HCT116 (cell line): ENCODE measurements around the gene KRT17. TPM values are rescaled to one million over a fixed set of nuclear protein-coding genes. Genes with fewer than 3 reads are reported as not detected.

Experiments
- ATAC-seq: fragments of 200-7000 bp; cut with Tn5 transposase; 2 replicates; pipeline ENCODE4 v1.9.1; 2020; ENCODE audit warnings: mild to moderate bottlenecking, moderate library complexity
- BruUV-seq: library from RNA; stranded (reverse); fragments of 400-500 nt; replicated peaks from 2 replicates; lab custom pipeline; 2021; lab: Mats Ljungman, UMichigan
- CTCF ChIA-PET: fragments of 300-600 bp; sonication (Branson Sonifier 250); formaldehyde crosslinking; loops from one replicate; lab custom pipeline; 2021; ENCODE audit warnings: antibody characterized with exemption; lab: Charles Lee
- POLR2A ChIA-PET: fragments of 300-600, 350-600 bp; sonication (Branson Sonifier 250); formaldehyde crosslinking; loops from one replicate; lab custom pipeline; 2021; ENCODE audit warnings: antibody characterized with exemption; lab: Charles Lee
- RAD21 ChIA-PET, 2 experiments: fragments of 300-600 bp; sonication (Branson Sonifier 250); formaldehyde crosslinking; loops; one replicate each; lab custom pipeline; 2023; ENCODE audit warnings: low total read pairs in 2 of 2; ENCODE audit not compliant: uncharacterized antibody in 2 of 2, unreplicated experiment in 2 of 2, low non-redundant PET in 1 of 2; lab: Charles Lee
- DNase-seq: peaks from one replicate; pipeline ENCODE4 v3.0.0-alpha.2; 2010; ENCODE audit warnings: low read depth, low spot score
- H2AFZ ChIP-seq: fragments of 200-600 bp; shearing (Covaris generic), sonication (generic); 2 replicates; pipeline ENCODE4 v1.6.1; 2017; ENCODE audit warnings: low read depth, mixed run types, mixed read lengths, antibody characterized with exemption, low read length; ENCODE audit not compliant: poor library complexity, severe bottlenecking
- H3K27ac ChIP-seq: 2 replicates; pipeline ENCODE4 v1.5.1; 2012; ENCODE audit warnings: low read depth, low read length
- H3K27me3 ChIP-seq: fragments of 200-600 bp; sonication (generic); 2 replicates; pipeline ENCODE4 v1.6.1; 2016; ENCODE audit warnings: mixed run types, low read length, mixed read lengths; ENCODE audit not compliant: insufficient read depth
- H3K36me3 ChIP-seq, 2 experiments: fragments of 200-500 bp in 1 of 2; fragments of 200-600 bp in 1 of 2; sonication (Bioruptor generic) in 1 of 2; sonication (generic) in 1 of 2; 2 replicates each; pipeline versions ENCODE4 v1.5.1 to v1.6.1; 2014 to 2016; ENCODE audit warnings: low read length in 2 of 2, inconsistent platforms in 1 of 2, mixed read lengths in 1 of 2, mixed run types in 1 of 2; ENCODE audit not compliant: insufficient read depth in 2 of 2, control insufficient read depth in 1 of 2
- H3K4me1 ChIP-seq, 2 experiments: fragments of 200-600 bp in 1 of 2; sonication (generic) in 1 of 2; 2 replicates each; pipeline versions ENCODE4 v1.5.1 to v1.6.1; 2012 to 2017; ENCODE audit warnings: low read length in 2 of 2, inconsistent platforms in 1 of 2, mild to moderate bottlenecking in 1 of 2, mixed read lengths in 1 of 2, mixed run types in 1 of 2, moderate library complexity in 1 of 2; ENCODE audit not compliant: insufficient read depth in 2 of 2, control insufficient read depth in 1 of 2
- H3K4me2 ChIP-seq: fragments of 200-600 bp; sonication (generic); 2 replicates; pipeline ENCODE4 v1.6.1; 2017; ENCODE audit warnings: mixed run types, low read length, mixed read lengths
- H3K4me3 ChIP-seq, 2 experiments: fragments of 200-600 bp in 1 of 2; sonication (generic) in 1 of 2; replicated peaks in 1 of 2; 2 replicates each; pipeline ENCODE4 v1.5.1; 2011 to 2016; ENCODE audit warnings: low read length in 2 of 2, control low read depth in 1 of 2, low read depth in 1 of 2, mild to moderate bottlenecking in 1 of 2, mixed read lengths in 1 of 2, mixed run types in 1 of 2
- H3K79me2 ChIP-seq: fragments of 200-600 bp; sonication (generic); 2 replicates; pipeline ENCODE4 v1.6.1; 2017; ENCODE audit warnings: mild to moderate bottlenecking, mixed run types, low read length, moderate library complexity, mixed read lengths; ENCODE audit not compliant: insufficient read depth
- H3K9ac ChIP-seq: fragments of 200-600 bp; sonication (generic); 2 replicates; pipeline ENCODE4 v1.6.1; 2016; ENCODE audit warnings: low read length, mixed read lengths
- H3K9me2 ChIP-seq: fragments of 200-600 bp; sonication (generic), shearing (Covaris generic); 2 replicates; pipeline ENCODE4 v1.6.1; 2017; ENCODE audit warnings: mixed run types, mild to moderate bottlenecking, moderate library complexity; ENCODE audit not compliant: insufficient read depth
- H3K9me3 ChIP-seq, 2 experiments: fragments of 200-500 bp in 1 of 2; fragments of 200-600 bp in 1 of 2; sonication (Bioruptor generic) in 1 of 2; sonication (generic) in 1 of 2; 2 replicates each; pipeline ENCODE4 v1.6.1; 2014 to 2017; ENCODE audit warnings: low read length in 2 of 2, mixed read lengths in 2 of 2, inconsistent platforms in 1 of 2, low read depth in 1 of 2, mild to moderate bottlenecking in 1 of 2, mixed run types in 1 of 2, moderate library complexity in 1 of 2; ENCODE audit not compliant: control insufficient read depth in 1 of 2, insufficient read depth in 1 of 2
- H4K20me1 ChIP-seq: fragments of 200-600 bp; sonication (generic), shearing (Covaris generic); 2 replicates; pipeline ENCODE4 v1.6.1; 2017; ENCODE audit warnings: mixed run types, mild to moderate bottlenecking, moderate library complexity; ENCODE audit not compliant: insufficient read depth
- CBX3 ChIP-seq: IDR thresholded peaks from 2 replicates; pipeline ENCODE4 v1.6.1; 2012; ENCODE audit warnings: low read depth
- CEBPB ChIP-seq: IDR thresholded peaks from 2 replicates; pipeline ENCODE4 v1.6.1; 2012; ENCODE audit warnings: low read depth
- CTCF ChIP-seq, 3 experiments: fragments of 200-600 bp in 1 of 3; sonication (generic) in 1 of 3; IDR thresholded peaks in 2 of 3; conservative IDR thresholded peaks in 1 of 3; 2 replicates each; pipeline ENCODE4 v1.5.1; 2012 to 2017; ENCODE audit warnings: low read depth in 2 of 3, low read length in 2 of 3, antibody characterized with exemption in 1 of 3, borderline replicate concordance in 1 of 3, control low read depth in 1 of 3, mild to moderate bottlenecking in 1 of 3, mixed read lengths in 1 of 3, mixed run types in 1 of 3, moderate library complexity in 1 of 3; ENCODE audit not compliant: insufficient read depth in 1 of 3
- EGR1 ChIP-seq: IDR thresholded peaks from 2 replicates; pipeline ENCODE4 v1.6.1; 2012; ENCODE audit warnings: low read depth
- EZH2 ChIP-seq: fragments of 200-600 bp; sonication (generic); IDR thresholded peaks from 2 replicates; pipeline ENCODE4 v1.6.1; 2017; ENCODE audit warnings: antibody characterized with exemption, mixed run types
- EZH2phosphoT487 ChIP-seq: fragments of 200-600 bp; IDR thresholded peaks from 2 replicates; pipeline ENCODE4 v1.6.1; 2018; ENCODE audit warnings: antibody characterized with exemption, borderline replicate concordance
- MAX ChIP-seq: IDR thresholded peaks from 2 replicates; pipeline ENCODE4 v1.6.1; 2012
- POLR2AphosphoS5 ChIP-seq: IDR thresholded peaks from 2 replicates; pipeline ENCODE4 v1.6.1; 2011; ENCODE audit warnings: mild to moderate bottlenecking, low read depth, low read length, moderate library complexity
- RAD21 ChIP-seq: IDR thresholded peaks from 2 replicates; pipeline ENCODE4 v1.6.1; 2012; ENCODE audit warnings: low read depth, mild to moderate bottlenecking
- SIN3A ChIP-seq: IDR thresholded peaks from 2 replicates; pipeline ENCODE4 v1.6.1; 2012; ENCODE audit warnings: low read depth
- SP1 ChIP-seq: IDR thresholded peaks from 2 replicates; pipeline ENCODE4 v1.6.1; 2012; ENCODE audit warnings: low read depth
- SRF ChIP-seq: IDR thresholded peaks from 2 replicates; pipeline ENCODE4 v1.6.1; 2012; ENCODE audit warnings: low read depth
- TCF7L2 ChIP-seq: IDR thresholded peaks from 2 replicates; pipeline ENCODE4 v1.7.0; 2011; ENCODE audit warnings: borderline replicate concordance, inconsistent platforms; ENCODE audit not compliant: insufficient read depth, insufficient read length; ENCODE audit errors: extremely low read depth
- ZNF274 ChIP-seq: fragments of 200-500 bp; sonication (Bioruptor generic); IDR thresholded peaks from 2 replicates; pipeline ENCODE4 v1.6.1; 2014; ENCODE audit warnings: mild to moderate bottlenecking, low read depth, low read length, inconsistent platforms
- intact Hi-C: fragments of 100-400 bp; cut with micrococcal nuclease; formaldehyde crosslinking; loops from 2 replicates; pipeline ENCODE4 v1.10.0; 2022
- total RNA-seq: library from RNA; stranded (reverse); gene quantifications from one replicate; pipeline ENCODE4 v1.2.1, GENCODE V29; 2021; ENCODE audit not compliant: unreplicated experiment
- TF ChIP-seq, protein P1 (sequence below): IDR thresholded peaks from 2 replicates; pipeline ENCODE4 v1.6.1; 2011; ENCODE audit warnings: mild to moderate bottlenecking, low read length, moderate library complexity; ENCODE audit not compliant: insufficient replicate concordance; ENCODE audit errors: extremely low read depth

Gene KRT17
- total RNA-seq, 1 experiment from 2014 or later: not detected

GRCh38 chr17:41614098-41614497 lies 10.3 kb downstream of the KRT17 start:
- Histone ChIP-seq H3K27me3 (no peaks in the 10 kb centered on the region), H3K79me2 (no peaks in the 10 kb centered on the region), H3K4me2 (no peak overlapping the region), H3K4me1 (peaks cover 2 to 25% of the 10 kb centered on the region in 2 experiments), H3K9ac (no peak overlapping the region), H4K20me1 (no peaks in the 10 kb centered on the region), H2AFZ (no peak overlapping the region), H3K9me2 (no peaks in the 10 kb centered on the region), H3K9me3 (no peaks in the 10 kb centered on the region), H3K27ac (no peak overlapping the region), H3K4me3 (no peak overlapping the region), H3K36me3 (no peaks in the 10 kb centered on the region)
- ChIA-PET POLR2A (no interaction called here), RAD21 (no interaction called here), CTCF (no interaction called here)
- ATAC-seq: no peak
- no peak for DNase-seq
- no peak for TF ChIP-seq SRF
- TF ChIP-seq CTCF (IDR thresholded peaks at IDR 0.05 in 2 of 3, conservative IDR thresholded peaks at IDR 0.05 in 1 of 3; ENCODE audit: borderline replicate concordance in 1 of 3, insufficient read depth in 1 of 3, low read depth in 2 of 3, low read length in 2 of 3): no peak
- TF ChIP-seq MAX: no peak
- no peak for TF ChIP-seq EZH2
- no peak for TF ChIP-seq EZH2phosphoT487
- no peak for TF ChIP-seq TCF7L2
- TF ChIP-seq CBX3: no peak
- TF ChIP-seq, protein P1, sequence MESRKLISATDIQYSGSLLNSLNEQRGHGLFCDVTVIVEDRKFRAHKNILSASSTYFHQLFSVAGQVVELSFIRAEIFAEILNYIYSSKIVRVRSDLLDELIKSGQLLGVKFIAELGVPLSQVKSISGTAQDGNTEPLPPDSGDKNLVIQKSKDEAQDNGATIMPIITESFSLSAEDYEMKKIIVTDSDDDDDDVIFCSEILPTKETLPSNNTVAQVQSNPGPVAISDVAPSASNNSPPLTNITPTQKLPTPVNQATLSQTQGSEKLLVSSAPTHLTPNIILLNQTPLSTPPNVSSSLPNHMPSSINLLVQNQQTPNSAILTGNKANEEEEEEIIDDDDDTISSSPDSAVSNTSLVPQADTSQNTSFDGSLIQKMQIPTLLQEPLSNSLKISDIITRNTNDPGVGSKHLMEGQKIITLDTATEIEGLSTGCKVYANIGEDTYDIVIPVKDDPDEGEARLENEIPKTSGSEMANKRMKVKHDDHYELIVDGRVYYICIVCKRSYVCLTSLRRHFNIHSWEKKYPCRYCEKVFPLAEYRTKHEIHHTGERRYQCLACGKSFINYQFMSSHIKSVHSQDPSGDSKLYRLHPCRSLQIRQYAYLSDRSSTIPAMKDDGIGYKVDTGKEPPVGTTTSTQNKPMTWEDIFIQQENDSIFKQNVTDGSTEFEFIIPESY: no peak
- no peak for TF ChIP-seq SIN3A
- TF ChIP-seq RAD21: no peak
- no peak for TF ChIP-seq SP1
- no peak for TF ChIP-seq POLR2AphosphoS5
- no peak for TF ChIP-seq EGR1
- TF ChIP-seq ZNF274: no peak
- no peak for TF ChIP-seq CEBPB
- BruUV-seq: no TSS peak
- intact Hi-C loops: no loop called here
